ENCODE results near the gene CPLX3.
A peak's percentile ranks its signal among the peaks of the same experiment; 100 is the strongest.

Gene CPLX3

DNA sequence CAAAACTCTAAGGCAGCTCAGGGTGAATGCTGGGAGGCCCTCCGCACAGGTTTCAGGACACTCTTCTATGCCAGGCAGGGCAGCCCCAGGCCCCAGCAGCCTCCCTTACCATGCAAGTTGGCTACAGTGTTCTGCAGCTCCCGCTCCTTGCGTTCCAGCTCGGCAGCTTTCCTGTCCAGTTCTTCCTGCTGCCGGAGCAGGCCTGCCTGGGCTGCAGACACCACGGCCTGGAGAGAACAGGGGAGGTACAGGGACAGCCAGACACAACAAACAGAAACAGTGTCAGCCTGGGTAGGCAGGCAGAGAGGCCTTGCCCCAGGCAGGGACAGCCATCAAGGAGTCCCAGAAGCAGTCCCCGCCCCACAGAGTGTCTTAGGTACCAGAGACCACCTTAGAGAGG, 25.5 kb downstream of the CPLX3 start:
- no peak for DNase-seq

DNA sequence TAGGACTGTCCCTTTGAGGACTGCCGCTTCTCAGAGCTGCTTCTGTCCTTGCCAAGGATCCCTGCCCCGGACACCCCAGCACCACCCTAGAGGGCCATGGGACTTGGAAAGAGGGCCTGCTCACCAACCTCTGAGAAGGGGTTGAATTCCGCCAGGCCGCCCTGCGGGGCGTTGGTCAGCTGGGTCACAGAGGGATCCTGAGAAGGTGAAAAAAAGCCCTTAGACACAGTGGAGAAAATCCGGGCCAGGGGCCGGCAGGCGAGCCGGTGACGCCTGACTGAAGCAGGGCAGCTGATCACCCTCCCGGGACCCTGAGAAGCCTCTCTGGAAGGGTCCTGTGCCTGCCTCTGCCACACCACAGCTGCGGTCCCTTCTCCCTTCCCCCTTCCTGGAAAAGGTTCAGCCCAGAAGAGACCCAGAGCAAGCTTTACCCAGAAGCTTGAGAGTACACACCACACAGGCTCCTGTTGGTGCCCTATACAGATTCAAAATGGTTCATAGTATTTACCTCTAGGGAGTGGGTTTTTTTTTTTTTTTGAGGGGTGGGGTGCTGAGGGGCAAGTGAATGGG, 28.1 kb downstream of the CPLX3 start:
- DNase-seq, result no peak

DNA sequence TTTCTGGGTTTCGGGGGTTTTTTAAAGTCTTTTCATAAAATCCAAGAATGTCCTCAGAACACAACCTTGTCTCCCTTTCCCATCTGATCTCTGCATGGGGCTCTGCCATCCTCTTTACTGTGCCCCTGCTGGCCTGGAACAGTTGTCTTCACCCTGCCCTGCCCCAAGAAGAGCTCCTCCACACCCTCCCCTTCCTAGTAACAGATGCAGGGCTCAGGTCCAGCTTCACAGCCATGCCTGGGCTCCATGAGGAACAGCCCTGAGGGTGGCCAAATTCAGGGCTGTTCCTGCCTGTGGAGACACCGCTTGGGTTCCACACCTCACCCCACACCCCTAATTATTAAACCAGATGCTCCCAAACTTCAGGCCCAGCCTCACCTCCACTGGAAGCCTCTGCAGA, 29.4 kb downstream of the CPLX3 start:
- DNase-seq, result no peak

DNA sequence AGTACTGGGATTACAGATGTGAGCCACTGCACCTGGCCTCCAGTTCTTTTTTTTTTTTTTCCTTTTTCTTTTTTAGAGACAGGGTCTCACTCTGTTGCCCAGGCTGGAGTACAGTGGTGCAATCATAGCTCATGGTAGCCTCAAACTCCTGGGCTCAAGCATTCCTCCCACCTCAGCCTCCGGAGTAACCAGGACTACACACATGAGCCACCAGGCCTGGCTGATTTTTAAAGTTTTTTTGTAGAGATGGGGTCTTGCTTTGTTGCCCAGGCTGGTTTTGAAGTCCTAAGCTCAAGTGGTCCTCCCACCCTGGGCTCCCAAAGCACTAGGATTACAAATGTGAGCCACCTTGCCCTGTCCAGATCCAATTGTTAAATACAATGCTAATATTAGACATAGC, 30.1 kb downstream of the CPLX3 start:
- no peak for DNase-seq

DNA sequence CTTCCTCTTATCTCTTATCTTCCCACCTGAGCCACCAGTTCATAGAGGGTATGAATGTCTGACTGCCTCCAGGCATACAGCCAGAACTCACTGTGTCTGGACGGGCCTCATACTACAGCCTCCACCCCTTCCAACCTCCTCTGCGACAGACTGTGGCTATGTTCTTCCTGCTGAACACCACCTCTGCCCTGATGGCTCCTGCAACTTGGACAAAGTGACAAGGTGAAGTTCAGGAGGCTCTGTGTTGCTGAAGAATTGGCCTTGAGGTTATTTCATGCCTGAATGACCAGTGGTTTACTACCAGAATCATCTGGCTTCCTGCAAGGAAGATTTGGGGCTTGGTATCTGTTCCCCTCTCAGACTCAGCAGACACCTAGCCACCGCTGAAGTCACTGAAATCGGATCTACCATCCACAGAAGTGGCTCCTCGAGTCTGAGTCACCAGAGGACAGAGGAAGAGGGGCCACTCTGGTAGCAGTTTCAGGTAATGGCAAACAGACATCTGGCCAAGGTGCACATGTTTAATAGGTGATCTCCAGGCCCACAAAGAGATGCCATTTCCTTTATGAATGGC, 30.7 kb downstream of the CPLX3 start:
- no peak for DNase-seq

DNA sequence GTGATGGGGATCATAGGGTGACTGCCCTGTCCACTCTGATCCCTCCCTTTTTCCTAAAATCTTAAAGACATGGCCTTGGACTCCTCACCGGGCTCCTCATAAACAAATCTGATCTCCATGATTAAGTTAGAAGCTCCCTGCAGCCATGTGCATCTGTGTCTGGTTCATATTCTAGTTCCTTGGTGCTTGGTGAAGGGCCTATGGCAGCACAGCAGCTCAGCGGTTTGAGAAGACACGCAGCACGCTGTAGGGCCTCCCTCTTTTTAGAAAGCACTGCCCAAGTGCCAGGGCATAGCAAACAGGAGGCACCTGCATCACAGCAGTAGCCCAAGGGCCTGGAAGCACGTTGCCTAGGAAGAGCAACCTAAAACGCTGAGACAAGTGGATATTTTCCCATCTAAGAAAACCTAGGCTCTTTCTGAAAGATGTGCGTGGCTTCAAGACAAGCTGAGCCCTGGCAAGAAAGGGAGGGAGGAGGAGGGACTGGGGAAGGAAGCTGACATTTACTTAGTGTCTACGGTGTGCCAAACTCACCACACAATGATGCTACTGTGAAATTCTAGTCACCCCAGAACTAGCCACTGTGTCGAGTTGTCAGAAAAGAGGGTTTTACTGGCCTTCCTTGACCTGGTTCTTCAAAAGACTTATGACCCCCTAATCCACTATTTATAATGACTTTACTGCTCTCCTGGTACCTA, 31.4 kb downstream of the CPLX3 start:
- DNase-seq, result no peak

DNA sequence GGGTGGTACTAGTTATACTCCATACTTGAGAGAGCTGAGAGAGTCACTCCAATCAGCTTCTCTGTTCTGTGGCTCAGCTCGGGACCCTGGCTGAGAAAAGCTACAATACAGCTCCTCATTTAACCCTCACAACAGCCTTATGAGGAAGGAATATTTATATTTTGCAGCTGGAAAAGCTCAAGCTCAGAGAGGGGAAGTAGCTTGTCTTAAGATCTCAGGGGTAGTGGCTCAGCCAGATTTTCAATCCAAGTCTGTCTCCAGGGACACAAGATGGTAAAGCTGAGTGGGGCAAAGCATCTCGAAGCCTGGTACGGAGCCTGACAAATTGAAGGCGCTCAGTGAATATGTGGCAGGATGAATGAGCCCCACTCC, 31.9 kb downstream of the CPLX3 start:
- no peak for DNase-seq

DNA sequence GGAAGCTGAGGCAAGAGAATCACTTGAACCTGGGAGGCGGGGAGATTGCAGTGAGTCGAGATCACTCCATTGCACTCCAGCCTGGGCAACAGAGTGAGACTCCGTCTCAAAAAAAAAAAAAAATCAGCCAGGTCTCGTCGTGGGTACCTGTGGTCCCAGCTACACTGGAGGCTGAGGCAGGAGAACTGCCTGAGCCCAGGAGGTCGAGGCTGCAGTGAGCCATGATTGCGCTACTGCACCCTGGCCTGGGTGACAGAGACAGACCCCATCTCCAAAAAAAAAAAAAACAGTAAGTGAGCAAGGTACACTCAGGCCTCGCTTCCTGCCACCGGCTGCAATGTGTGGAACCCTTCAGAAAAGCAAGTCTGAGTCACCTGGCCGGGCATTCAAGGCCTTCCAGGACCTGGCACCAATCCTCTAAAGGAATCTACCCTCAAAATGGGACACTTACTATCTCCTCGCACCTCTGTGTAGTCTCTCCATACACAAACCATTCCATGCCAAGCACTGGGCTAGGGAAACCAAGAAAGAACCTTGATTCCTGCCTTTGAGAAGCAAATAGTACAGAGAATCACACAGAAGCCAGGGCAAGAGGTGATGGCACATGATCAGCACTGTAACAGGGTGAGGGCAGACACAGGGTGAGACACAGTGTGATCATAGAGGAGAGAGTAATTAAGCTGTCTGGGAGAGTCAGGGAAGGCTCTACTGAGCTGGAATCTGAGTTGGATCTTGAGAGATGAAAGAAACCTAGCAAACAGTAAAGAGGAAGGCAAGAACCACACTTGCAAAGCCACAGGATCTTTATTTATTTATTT, 37.0 kb downstream of the CPLX3 start:
- DNase-seq, result no peak

DNA sequence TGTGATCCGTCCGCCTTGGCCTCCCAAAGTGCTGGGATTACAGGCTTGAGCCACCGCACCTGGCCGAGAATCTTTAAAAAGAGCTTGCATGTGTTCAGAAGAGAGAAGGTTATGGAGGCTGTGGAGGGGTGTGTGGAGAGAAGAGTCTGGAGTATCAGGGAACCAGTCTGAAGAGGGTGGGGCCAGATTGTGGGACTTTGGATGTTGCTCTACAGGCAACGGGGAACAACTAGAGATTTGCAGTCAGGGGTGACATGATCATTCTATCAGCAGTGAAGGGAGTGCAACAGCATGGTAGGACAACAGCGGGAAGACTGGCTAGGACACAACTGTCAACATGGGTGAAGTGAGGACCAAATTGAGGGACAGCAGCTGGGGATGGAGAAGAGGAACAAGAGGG, 37.9 kb downstream of the CPLX3 start:
- DNase-seq, result no peak

DNA sequence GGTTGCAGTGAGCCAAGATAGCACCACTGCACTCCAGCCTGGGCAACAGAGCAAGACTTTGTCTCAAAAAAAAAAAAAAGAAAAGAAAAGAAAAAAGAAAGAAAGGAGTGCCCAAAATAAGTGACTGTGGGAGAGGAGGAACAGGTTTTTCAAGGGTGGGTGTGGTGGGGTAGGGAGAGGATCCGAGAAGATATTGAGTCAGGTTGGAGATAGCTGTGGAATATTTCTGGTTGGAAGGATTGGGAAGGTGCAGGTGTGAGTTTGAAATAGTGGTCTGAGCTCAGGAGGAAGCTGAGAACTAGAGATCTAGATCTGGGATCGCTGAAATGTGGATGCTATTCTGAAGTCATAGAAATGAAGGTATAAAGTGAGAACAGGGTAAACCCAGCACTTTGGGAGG, 38.9 kb downstream of the CPLX3 start:
- no peak for DNase-seq

DNA sequence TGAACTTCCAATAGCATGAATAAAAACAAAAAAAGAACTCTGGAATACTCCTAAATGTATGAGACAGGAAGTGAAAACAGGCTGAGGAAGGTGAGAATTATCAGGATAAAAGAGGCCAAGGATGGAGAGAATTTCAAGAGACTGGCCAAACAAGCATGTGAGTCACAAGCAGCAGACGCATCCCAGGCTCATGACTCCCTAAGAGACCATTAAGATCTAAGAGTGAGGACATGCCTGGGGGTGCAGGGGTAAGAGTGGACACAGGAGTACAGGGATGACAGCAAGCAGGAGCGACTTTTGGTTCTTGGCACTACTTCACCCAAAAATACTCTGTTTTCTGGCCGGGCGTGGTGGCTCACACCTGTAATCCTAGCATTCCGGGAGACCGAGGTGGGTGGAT, 39.7 kb downstream of the CPLX3 start:
- DNase-seq, result no peak

DNA sequence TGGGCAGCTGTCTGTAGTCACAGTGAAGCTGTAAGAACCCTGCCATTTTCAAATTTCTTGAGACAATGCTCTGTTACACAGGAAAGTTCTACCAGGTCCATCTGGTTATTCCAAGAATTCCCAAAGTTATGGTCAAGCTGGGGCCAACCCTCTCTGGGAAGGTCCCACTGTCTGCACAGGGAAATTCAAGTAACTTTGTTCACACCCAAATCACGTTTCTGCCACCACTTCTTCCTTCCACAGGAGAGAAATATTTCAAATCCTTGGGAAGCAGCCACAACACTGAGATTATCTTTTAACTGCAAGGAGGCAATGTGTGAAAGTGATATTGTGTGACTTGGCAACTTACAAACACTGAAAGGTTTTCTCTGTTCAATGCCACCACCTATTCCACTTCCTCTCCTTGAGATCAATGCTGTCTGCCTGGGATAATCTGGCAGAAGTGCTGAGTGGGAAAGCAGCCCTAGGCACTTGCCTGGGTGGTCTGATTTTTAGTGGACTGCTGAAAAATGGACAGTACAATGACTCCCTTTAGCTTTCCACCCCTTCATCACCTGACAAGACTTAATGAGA, 41.1 kb downstream of the CPLX3 start:
- peak; percentile 60 for DNase-seq

DNA sequence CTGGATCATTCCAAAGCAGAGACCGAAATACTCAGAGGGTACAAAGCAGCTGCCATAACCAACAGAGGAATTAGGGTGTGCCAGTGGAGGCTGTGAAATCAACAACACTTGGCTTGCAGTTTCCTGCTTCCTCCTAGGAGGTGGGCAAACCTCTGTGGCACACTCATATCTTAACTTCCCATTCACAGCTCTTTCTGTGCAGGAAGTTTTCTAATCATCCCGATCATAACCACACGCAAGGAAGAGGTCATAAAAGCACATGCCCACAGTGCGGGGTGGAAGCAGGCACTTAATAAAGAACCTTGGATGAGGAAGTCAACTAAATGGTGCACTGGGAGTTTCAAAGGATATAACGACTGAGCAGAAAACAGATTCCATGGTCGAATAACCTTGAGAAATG, 41.6 kb downstream of the CPLX3 start:
- DNase-seq, result peak; percentile 66

DNA sequence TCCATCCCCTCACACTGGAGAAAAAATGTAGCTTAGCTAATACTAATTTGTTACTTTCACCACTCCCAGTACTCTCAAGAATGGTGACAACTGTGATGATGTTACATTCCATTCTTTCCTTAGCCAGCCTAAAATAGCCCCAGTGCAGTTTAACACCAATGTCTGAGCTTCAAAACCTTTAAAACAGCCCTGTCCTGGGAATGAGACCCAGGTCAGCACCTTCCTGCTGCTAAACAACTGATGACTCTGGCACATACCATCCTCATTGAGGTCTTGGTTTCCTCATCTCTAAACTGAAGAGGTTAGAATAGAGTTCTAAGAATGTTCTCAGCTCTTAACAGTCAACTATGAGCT, 42.9 kb downstream of the CPLX3 start:
- no peak for DNase-seq

DNA sequence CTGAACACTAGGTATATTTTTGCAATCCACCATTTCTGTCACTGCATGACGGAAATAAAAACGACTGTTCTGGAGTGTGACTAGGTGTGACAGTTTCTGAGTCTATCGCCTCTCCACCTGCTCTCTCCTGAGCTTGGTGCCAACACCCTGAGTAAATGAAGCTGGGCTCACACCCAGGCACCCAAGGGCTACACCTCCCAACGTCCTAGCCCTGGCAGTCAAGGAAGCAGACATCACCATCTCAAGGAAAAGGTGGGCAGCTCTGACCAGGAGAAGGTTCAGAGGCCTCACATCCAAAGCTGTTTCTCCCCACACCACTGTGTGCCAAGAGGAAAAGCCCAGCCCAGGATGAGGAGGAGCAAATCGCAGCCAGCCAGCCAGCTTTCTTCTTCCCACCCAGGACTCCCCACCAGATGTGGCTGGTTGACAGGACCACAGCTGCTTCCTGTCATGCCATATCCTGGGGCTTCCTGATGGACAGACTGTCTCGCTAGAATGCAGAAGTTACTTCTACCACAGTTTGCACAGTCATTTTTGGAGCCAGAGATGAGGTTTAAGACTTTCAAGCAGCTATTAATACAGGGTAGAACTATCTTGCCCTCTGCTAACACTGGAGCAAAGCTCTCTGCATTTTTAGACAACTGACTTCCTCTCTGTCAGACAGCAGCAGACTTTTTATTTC, 43.4 kb downstream of the CPLX3 start:
- peak; percentile 94 for DNase-seq

DNA sequence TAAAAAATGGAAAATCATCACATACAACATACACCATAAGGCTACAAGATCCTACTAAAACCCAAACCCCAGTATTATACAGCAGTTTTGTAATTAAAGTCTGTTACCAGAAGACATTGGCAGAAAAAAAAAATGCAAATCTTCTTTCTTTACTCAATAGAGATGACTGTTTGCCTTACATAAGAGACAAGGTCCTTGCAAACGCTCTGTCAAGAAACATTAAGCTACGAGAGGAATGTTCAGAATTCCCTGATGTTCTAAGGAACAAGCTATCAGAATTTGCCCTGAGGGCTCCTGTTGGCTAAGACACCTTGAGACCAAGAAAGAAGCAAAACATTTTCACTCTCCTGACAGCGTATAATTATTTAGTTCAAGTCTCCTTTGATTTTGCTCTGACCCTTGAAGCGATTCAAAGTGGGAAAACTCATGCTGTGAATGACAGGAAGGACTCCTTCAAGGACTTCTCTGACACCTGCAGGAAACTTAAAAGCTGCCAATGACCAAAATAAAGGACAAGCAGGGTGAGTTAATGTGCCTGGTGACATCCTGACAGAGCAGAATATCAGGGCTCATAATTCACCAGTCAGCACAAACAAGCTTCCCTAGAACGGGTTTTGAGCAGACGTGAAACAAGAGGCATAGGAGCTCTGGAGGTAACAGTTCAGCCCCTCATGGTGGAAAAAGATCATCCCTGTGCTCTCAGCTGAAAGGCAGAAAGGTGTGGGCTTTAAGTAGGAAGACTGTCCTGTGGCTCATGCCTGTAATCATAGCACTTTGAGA, 44.2 kb downstream of the CPLX3 start:
- DNase-seq, result no peak

DNA sequence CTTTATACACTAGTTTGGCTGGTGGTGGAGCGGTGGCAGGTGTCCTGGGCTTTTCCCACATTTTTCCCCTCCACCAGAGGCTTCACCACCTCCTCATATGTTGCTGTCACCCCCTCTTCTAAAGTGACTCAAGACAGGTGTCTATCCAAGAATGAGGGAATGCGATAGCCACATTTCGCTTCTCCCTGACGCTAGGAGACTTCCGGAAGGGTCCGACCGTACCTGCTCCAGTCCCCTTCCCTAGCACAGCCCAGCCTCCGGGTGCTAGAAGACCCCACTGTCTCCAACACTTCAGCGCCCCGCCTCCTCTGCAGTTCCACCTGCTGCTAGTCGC, 46.2 kb downstream of the CPLX3 start:
- no peak for DNase-seq

DNA sequence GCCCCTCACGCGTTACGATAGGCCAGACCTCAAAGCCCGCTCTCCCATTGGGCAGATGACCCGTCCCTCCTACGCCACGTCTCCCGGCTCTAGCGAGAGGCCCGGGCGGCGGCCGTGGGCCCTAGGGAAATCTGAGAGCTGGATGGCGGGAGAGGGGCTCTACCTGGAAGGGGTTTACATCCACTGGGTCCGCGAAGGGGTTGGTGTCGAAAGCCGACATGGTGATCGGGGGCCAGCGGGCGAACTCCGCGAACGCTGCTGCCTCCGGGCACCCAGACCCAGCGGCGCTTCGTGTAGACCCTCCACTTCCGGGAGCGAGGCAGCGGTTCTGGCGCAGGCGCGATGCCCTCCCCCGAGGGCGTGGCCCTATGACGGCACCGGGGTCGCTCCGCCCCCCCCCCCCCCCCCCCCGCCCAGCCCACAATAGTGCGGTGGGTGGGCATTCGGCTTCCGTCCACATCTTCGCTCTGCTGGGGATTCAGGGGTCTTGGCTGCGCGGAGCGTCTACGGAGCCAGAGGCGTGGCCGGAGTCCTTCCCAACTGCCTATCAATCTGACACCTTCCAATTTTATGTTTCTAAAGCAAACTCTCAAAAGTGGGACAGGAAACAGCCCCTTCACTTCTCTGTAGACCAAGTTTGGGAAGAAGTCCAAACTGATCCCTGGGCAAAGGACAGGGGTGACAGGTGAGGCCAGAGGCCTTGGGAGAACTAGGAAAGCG, 46.8 kb downstream of the CPLX3 start, which contains the start of gene SCAMP2:
Gene SCAMP2 (minus strand): TSS at position 330 of the 720 bp plus-strand sequence. CDS start 110 bp downstream, at position 220.
- DNase-seq, result peak; percentile 95

DNA sequence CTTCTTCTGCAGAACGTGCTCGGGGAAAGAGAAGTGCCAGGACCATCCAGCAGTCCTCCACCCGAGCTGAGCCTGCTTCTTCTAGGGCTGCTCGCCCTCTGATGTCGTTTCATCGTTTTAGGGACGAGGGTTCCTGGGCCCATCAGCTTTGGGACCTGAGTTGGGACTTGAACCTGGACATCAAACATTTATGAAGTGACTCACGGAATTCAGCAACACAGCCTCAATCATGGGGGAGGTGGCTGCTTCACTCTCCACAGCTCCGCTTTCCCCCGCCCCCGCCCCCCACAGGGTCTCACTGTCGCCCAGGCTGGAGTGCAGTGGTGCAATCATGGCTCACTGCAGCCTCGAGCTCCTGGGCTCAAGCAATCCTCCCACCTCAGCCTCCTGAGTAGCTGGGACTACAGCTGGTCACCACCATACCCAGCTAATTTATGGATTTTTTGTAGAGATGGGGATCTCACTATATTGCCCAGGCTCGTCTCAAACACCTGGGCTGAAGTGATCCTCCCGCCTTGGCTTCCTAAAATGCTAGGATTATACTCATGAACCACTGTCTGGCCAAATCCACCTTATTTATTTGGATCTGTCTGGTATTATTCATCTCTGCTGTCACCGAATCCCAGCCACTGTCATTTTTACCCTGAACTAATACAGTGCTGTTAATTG, 47.5 kb downstream of the CPLX3 start:
- no peak for DNase-seq

DNA sequence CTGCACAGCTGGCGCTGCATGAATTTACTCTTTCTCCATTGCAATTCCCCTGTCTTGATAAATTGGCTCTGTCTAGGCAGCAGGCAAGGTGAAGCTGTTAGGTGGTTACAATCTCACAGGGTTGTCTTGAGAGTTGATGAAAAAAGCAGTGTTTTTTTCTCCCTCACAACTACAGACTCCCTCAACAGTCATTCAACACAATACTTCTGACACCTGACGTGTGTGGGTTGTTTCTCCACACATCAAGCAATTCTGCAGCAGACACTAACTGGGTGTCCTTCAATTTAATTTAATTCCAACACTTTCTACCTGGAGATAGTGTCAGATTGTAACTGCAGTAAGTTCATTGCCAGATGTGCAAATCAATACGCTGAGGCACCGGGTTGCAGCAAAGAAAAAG, 51.8 kb downstream of the CPLX3 start:
- DNase-seq, result no peak

Data from OCI-M1 (cell line).